Liver (tissue), 9 donors: Measurements from ENCODE around the gene SLC2A9. TPM values are rescaled to one million over a fixed set of nuclear protein-coding genes. Genes with fewer than 3 reads are reported as not detected.

Source experiments
- DNase-seq: peaks from one replicate; pipeline ENCODE4 v3.0.0-alpha.2; 2017; ENCODE audit warnings: low spot score
- H3K27ac ChIP-seq, 2 donors: one replicate each; pipeline ENCODE4 v1.7.0; 2013; ENCODE audit warnings: inconsistent platforms in 2 of 2, low read length in 2 of 2, control low read depth in 1 of 2, low read depth in 1 of 2, mild to moderate bottlenecking in 1 of 2
- H3K27me3 ChIP-seq, 4 donors: one replicate each; pipeline versions ENCODE4 v1.6.1 to v1.7.0; 2013; ENCODE audit warnings: low read length in 3 of 4, inconsistent platforms in 1 of 4, mild to moderate bottlenecking in 1 of 4, moderate library complexity in 1 of 4; ENCODE audit not compliant: control insufficient read depth in 4 of 4, insufficient read depth in 4 of 4
- H3K36me3 ChIP-seq, 4 donors: one replicate each; pipeline versions ENCODE4 v1.6.1 to v1.7.0; 2013; ENCODE audit warnings: low read length in 3 of 4, mild to moderate bottlenecking in 3 of 4, low read depth in 1 of 4, moderate library complexity in 1 of 4; ENCODE audit not compliant: control insufficient read depth in 4 of 4, insufficient read depth in 3 of 4
- H3K4me1 ChIP-seq, 4 donors: one replicate each; pipeline versions ENCODE4 v1.6.1 to v1.7.0; 2013; ENCODE audit warnings: low read length in 3 of 4, mild to moderate bottlenecking in 3 of 4, moderate library complexity in 1 of 4; ENCODE audit not compliant: control insufficient read depth in 4 of 4, insufficient read depth in 4 of 4
- H3K4me3 ChIP-seq, 3 donors: one replicate each; pipeline versions ENCODE4 v1.6.1 to v1.7.0; 2013; ENCODE audit warnings: low read length in 3 of 3, control low read depth in 1 of 3, low read depth in 1 of 3, mild to moderate bottlenecking in 1 of 3
- H3K9ac ChIP-seq, 2 donors: one replicate each; pipeline ENCODE4 v1.7.0; 2013; ENCODE audit warnings: low read length in 2 of 2, mild to moderate bottlenecking in 2 of 2, moderate library complexity in 2 of 2, control low read depth in 1 of 2, low read depth in 1 of 2
- H3K9me3 ChIP-seq, 4 donors: one replicate each; pipeline versions ENCODE4 v1.6.1 to v1.7.0; 2013; ENCODE audit warnings: low read length in 3 of 4; ENCODE audit not compliant: control insufficient read depth in 4 of 4
- EGR1 ChIP-seq, 2 donors: IDR thresholded peaks; 2 replicates each; pipeline ENCODE4 v1.6.1; 2016 to 2018; ENCODE audit warnings: antibody characterized with exemption in 2 of 2, low read depth in 2 of 2
- FOXA2 ChIP-seq: IDR thresholded peaks from 2 replicates; pipeline ENCODE4 v1.6.1; 2016; ENCODE audit warnings: antibody characterized with exemption
- GABPA ChIP-seq, 2 donors: IDR thresholded peaks in 1 of 2; conservative IDR thresholded peaks in 1 of 2; 2 replicates each; pipeline ENCODE4 v1.6.1; 2016; ENCODE audit warnings: antibody characterized with exemption in 2 of 2, mild to moderate bottlenecking in 1 of 2, moderate library complexity in 1 of 2
- HNF4A ChIP-seq, 2 donors: conservative IDR thresholded peaks; 2 replicates each; pipeline ENCODE4 v1.6.1; 2016; ENCODE audit warnings: antibody characterized with exemption in 2 of 2, mild to moderate bottlenecking in 2 of 2
- JUND ChIP-seq, 2 donors: IDR thresholded peaks; 2 replicates each; pipeline ENCODE4 v1.6.1; 2016; ENCODE audit warnings: antibody characterized with exemption in 2 of 2
- NR2F2 ChIP-seq: IDR thresholded peaks from 2 replicates; pipeline ENCODE4 v1.6.1; 2016; ENCODE audit warnings: antibody characterized with exemption
- RXRA ChIP-seq, 2 donors: IDR thresholded peaks; 2 replicates each; pipeline ENCODE4 v1.6.1; 2017 to 2018; ENCODE audit warnings: antibody characterized with exemption in 2 of 2, mild to moderate bottlenecking in 1 of 2
- SP1 ChIP-seq: IDR thresholded peaks from 2 replicates; pipeline ENCODE4 v1.6.1; 2018; ENCODE audit warnings: antibody characterized with exemption, mild to moderate bottlenecking
- TAF1 ChIP-seq: conservative IDR thresholded peaks from 2 replicates; pipeline ENCODE4 v1.6.1; 2016; ENCODE audit warnings: antibody characterized with exemption, mild to moderate bottlenecking
- YY1 ChIP-seq: IDR thresholded peaks from 2 replicates; pipeline ENCODE4 v1.6.1; 2016; ENCODE audit warnings: antibody characterized with exemption, mild to moderate bottlenecking
- WGBS: extraction: QIAGEN DNeasy Blood & Tissue Kit; methylation state at CpG from one replicate; pipeline ENCODE4 v1.1.7; 2013; 5-methylcytosine and 5-hydroxymethylcytosine counted together
- polyA plus RNA-seq, 2 donors: library from polyadenylated mRNA; stranded (reverse) in 1 of 2; unstranded in 1 of 2; fragments of 200-250 nt in 1 of 2; fragments of >200 nt in 1 of 2; fragmentation: Nextera tagmentation in 1 of 2; extraction: Ambion mirVana in 1 of 2; gene quantifications; one replicate each; pipeline versions ENCODE4 v1.2.1 to v1.2.3, GENCODE V29; 2013 to 2015
- total RNA-seq, 2 donors: library from RNA; depleted of rRNA; stranded (reverse); fragments of >200 nt; gene quantifications; one replicate each; pipeline ENCODE4 v1.2.3, GENCODE V29; 2014
- TF ChIP-seq, protein P1 (sequence below): IDR thresholded peaks from 2 replicates; pipeline ENCODE4 v1.6.1; 2016; ENCODE audit warnings: antibody characterized with exemption
- TF ChIP-seq, protein P2 (sequence below): IDR thresholded peaks from 2 replicates; pipeline ENCODE4 v1.6.1; 2016; ENCODE audit warnings: antibody characterized with exemption
- TF ChIP-seq, protein P3 (sequence below): IDR thresholded peaks from 2 replicates; pipeline ENCODE4 v1.6.1; 2016; ENCODE audit warnings: antibody characterized with exemption
- TF ChIP-seq, protein P4 (sequence below): fragments of 150-350 bp; IDR thresholded peaks from 2 replicates; pipeline ENCODE4 v1.5.1; 2017; ENCODE audit warnings: improper control_type of control experiment, low read depth, low read length; ENCODE audit not compliant: missing input control
- donor health status: healthy.
- donor health status: healthy.
- donor health status: healthy.
- donor health status: healthy.
- donor health status: healthy.

Gene SLC2A9
- total and polyA plus RNA-seq, 4 donors, result 6.2 to 49.0 (median 21.6) TPM

DNA sequence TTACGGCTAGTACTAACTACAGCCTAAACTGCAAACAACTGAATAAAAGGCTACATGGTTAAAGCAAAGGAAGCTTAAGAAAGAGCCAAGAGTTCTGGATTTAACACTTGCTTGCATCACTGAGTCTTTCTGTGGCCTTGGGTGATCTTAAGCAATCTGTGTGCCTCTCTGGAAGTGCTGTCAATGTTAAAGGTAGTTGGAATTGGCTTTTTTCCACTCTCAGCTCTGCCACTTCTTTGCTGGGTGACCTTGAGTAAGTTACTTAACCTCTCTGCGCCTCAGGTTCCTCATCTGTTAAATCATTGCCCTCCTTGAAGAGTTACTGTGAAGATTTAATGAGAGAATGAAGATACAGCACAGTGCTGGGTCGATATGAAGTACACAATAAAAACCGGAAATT, 15.7 kb downstream of the SLC2A9 start:
- Histone ChIP-seq H3K36me3 (no peaks in the 10 kb centered on the region), H3K9me3 (no peaks in the 10 kb centered on the region), H3K9ac (no peak overlapping the region), H3K27ac (peak overlapping the region; percentile 79 to 93), H3K27me3 (no peaks in the 10 kb centered on the region), H3K4me3 (no peak overlapping the region), H3K4me1 (peaks cover 26 to 50% (median 42%) of the 10 kb centered on the region in 4 donors)
- WGBS, result 59% methylated on average over 4 of the region's 4 CpGs
- DNase-seq, result no peak
- TF ChIP-seq JUND (IDR thresholded peaks at IDR 0.05), result no peak
- TF ChIP-seq, protein P1, sequence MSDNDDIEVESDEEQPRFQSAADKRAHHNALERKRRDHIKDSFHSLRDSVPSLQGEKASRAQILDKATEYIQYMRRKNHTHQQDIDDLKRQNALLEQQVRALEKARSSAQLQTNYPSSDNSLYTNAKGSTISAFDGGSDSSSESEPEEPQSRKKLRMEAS, result no peak
- no peak for TF ChIP-seq TAF1
- no peak for TF ChIP-seq FOXA2
- TF ChIP-seq, protein P2, sequence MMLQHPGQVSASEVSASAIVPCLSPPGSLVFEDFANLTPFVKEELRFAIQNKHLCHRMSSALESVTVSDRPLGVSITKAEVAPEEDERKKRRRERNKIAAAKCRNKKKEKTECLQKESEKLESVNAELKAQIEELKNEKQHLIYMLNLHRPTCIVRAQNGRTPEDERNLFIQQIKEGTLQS, result no peak
- no peak for TF ChIP-seq EGR1 (IDR thresholded peaks at IDR 0.05; ENCODE audit: low read depth in 2 of 2)
- TF ChIP-seq, protein P3, sequence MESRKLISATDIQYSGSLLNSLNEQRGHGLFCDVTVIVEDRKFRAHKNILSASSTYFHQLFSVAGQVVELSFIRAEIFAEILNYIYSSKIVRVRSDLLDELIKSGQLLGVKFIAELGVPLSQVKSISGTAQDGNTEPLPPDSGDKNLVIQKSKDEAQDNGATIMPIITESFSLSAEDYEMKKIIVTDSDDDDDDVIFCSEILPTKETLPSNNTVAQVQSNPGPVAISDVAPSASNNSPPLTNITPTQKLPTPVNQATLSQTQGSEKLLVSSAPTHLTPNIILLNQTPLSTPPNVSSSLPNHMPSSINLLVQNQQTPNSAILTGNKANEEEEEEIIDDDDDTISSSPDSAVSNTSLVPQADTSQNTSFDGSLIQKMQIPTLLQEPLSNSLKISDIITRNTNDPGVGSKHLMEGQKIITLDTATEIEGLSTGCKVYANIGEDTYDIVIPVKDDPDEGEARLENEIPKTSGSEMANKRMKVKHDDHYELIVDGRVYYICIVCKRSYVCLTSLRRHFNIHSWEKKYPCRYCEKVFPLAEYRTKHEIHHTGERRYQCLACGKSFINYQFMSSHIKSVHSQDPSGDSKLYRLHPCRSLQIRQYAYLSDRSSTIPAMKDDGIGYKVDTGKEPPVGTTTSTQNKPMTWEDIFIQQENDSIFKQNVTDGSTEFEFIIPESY, result no peak
- TF ChIP-seq, protein P4, sequence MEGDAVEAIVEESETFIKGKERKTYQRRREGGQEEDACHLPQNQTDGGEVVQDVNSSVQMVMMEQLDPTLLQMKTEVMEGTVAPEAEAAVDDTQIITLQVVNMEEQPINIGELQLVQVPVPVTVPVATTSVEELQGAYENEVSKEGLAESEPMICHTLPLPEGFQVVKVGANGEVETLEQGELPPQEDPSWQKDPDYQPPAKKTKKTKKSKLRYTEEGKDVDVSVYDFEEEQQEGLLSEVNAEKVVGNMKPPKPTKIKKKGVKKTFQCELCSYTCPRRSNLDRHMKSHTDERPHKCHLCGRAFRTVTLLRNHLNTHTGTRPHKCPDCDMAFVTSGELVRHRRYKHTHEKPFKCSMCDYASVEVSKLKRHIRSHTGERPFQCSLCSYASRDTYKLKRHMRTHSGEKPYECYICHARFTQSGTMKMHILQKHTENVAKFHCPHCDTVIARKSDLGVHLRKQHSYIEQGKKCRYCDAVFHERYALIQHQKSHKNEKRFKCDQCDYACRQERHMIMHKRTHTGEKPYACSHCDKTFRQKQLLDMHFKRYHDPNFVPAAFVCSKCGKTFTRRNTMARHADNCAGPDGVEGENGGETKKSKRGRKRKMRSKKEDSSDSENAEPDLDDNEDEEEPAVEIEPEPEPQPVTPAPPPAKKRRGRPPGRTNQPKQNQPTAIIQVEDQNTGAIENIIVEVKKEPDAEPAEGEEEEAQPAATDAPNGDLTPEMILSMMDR, result no peak
- no peak for TF ChIP-seq SP1

DNA sequence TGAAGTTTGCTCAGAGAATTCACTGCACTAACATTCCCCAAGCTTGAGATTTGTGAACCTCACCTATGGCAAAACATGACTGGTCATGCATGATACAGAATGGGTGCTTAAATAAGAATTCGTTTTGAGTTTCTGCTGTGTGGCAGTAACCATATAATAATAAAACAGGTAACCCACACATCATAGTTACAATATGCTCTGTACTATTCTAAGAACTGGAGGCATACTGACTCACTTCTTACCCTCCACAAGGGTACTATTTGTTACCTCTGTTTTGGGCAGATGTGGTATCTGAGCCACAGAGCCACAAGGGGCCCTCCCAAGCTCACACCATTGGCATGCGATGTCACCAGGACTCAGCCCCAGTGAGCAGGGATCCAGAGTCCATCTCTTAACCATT, 17.6 kb downstream of the SLC2A9 start:
- no peaks in the 10 kb centered on the region for H3K9me3 ChIP-seq
- DNase-seq, result no peak
- no peak for TF ChIP-seq NR2F2
- no peak for TF ChIP-seq RXRA (IDR thresholded peaks at IDR 0.05)
- TF ChIP-seq, protein P2, result no peak
- no peak for TF ChIP-seq GABPA (IDR thresholded peaks at IDR 0.05 in 1 of 2, conservative IDR thresholded peaks at IDR 0.05 in 1 of 2)
- TF ChIP-seq YY1, result no peak
- TF ChIP-seq EGR1 (IDR thresholded peaks at IDR 0.05; ENCODE audit: low read depth in 2 of 2), result no peak
- TF ChIP-seq FOXA2, result no peak
- TF ChIP-seq TAF1, result no peak
- TF ChIP-seq JUND (IDR thresholded peaks at IDR 0.05), result no peak
- TF ChIP-seq, protein P3, result no peak
- TF ChIP-seq HNF4A (conservative IDR thresholded peaks at IDR 0.05), result no peak
- TF ChIP-seq, protein P1, result no peak
- no peaks in the 10 kb centered on the region for H3K36me3 ChIP-seq
- H3K4me3 ChIP-seq, result no peak overlapping the region
- H3K4me1 ChIP-seq, result peaks cover 26 to 50% (median 42%) of the 10 kb centered on the region in 4 donors
- H3K27ac ChIP-seq, result no peak overlapping the region
- WGBS, result 85% methylated on average over 2 of the region's 2 CpGs
- H3K9ac ChIP-seq, result no peak overlapping the region
- H3K27me3 ChIP-seq, result no peaks in the 10 kb centered on the region
